Gastrocnemius medialis (tissue), 4 donors: ENCODE data around the gene TADA2A. TPM values are rescaled to one million over a fixed set of nuclear protein-coding genes. Genes with fewer than 3 reads are reported as not detected.

Source experiments
- ATAC-seq, 2 donors: fragments of 150-250 bp; one replicate each; pipeline ENCODE4 v1.9.1; 2016
- DNase-seq, 2 donors: peaks; one replicate each; pipeline ENCODE4 v3.0.0-alpha.2; 2019
- H3K27ac ChIP-seq, 4 donors: fragments of 200-600 bp; sonication (generic); 1 replicate in 1 of 4; 2 replicates in 3 of 4; pipeline ENCODE4 v1.5.1; 2016 to 2018; ENCODE audit warnings: mild to moderate bottlenecking in 2 of 4, moderate library complexity in 1 of 4
- H3K27me3 ChIP-seq, 3 donors: fragments of 200-600 bp; sonication (generic) in 2 of 3; 1 replicate in 1 of 3; 2 replicates in 2 of 3; pipeline versions ENCODE4 v1.5.1 to v1.6.0; 2016 to 2019; ENCODE audit warnings: mild to moderate bottlenecking in 1 of 3, moderate library complexity in 1 of 3
- H3K36me3 ChIP-seq, 2 donors: fragments of 200-600 bp; sonication (generic) in 1 of 2; one replicate each; pipeline ENCODE4 v1.5.1; 2017 to 2018
- H3K4me1 ChIP-seq, 2 donors: fragments of 200-600 bp; sonication (generic) in 1 of 2; one replicate each; pipeline ENCODE4 v1.5.1; 2016 to 2017; ENCODE audit warnings: mild to moderate bottlenecking in 2 of 2
- H3K4me3 ChIP-seq, 4 donors: fragments of 200-600 bp; sonication (generic) in 3 of 4; 1 replicate in 1 of 4; 2 replicates in 3 of 4; pipeline ENCODE4 v1.5.1; 2016 to 2019; ENCODE audit warnings: mild to moderate bottlenecking in 2 of 4
- H3K9me3 ChIP-seq, 3 donors: fragments of 200-600 bp; sonication (generic) in 2 of 3; 1 replicate in 1 of 3; 2 replicates in 2 of 3; pipeline ENCODE4 v1.5.1; 2016 to 2019
- CTCF ChIP-seq, 5 experiments: fragments of 450-650 bp in 3 of 5; fragments of 200-600 bp in 2 of 5; sonication (generic) in 2 of 5; IDR thresholded peaks in 4 of 5; conservative IDR thresholded peaks in 1 of 5; 1 replicate in 4 of 5; 2 replicates in 1 of 5; pipeline ENCODE4 v1.5.1; 2016 to 2019; ENCODE audit warnings: antibody characterized with exemption in 5 of 5, mild to moderate bottlenecking in 3 of 5, moderate library complexity in 3 of 5
- POLR2A ChIP-seq, 2 donors: fragments of 450-650 bp; IDR thresholded peaks; one replicate each; pipeline ENCODE4 v1.6.1; 2017; ENCODE audit warnings: antibody characterized with exemption in 2 of 2, mild to moderate bottlenecking in 2 of 2, moderate library complexity in 2 of 2
- in situ Hi-C, 4 donors: fragments of 200-750 bp; cut with MboI; loops; one replicate each; pipeline versions ENCODE4 v1.15.0 to v1.8.0; 2017; ENCODE audit warnings: low sequenced_read_pairs in 4 of 4
- intact Hi-C: fragments of 100-400 bp; cut with DNase I; formaldehyde crosslinking; loops from one replicate; pipeline ENCODE4 v1.15.1; 2023; ENCODE audit warnings: low total_unique reads
- total RNA-seq, 4 donors: library from RNA; depleted of rRNA; stranded (reverse); fragments of >200 nt; gene quantifications; one replicate each; pipeline versions ENCODE4 v1.1.0 to v1.2.3, GENCODE V29; 2016

Gene TADA2A
- total RNA-seq, 4 donors from 2014 or later, result 9.7 to 18.4 (median 14.8) TPM

GRCh38 chr17:37489197-37490001 is 82.7 kb downstream of the TADA2A start, which contains the start of gene DUSP14:
DUSP14 (plus strand) TSS chr17:37489891; CDS start chr17:37512273, 22,382 bp downstream.
- peak within 1 kb of the TSS; percentile 94 to 99 (median 97) for H3K27ac ChIP-seq
- H3K36me3 ChIP-seq, result no peaks in the 10 kb centered on the region
- in situ Hi-C loops, result no loop called here
- DNase-seq, result peak; percentile 69 to 82
- peak within 1 kb of the TSS; percentile 79 to 96 (median 88) for H3K4me3 ChIP-seq
- H3K4me1 ChIP-seq, result peaks cover 22 to 29% of the 10 kb centered on the region in 2 donors
- TF ChIP-seq CTCF (IDR thresholded peaks at IDR 0.05 in 4 of 5, conservative IDR thresholded peaks at IDR 0.05 in 1 of 5) (no peak), POLR2A (IDR thresholded peaks at IDR 0.05) (peak; percentile 75 to 82)
- intact Hi-C loops, result no loop called here
- H3K27me3 ChIP-seq, result no peaks in the 10 kb centered on the region
- H3K9me3 ChIP-seq, result no peaks in the 10 kb centered on the region
- ATAC-seq, result peak; percentile 69 to 73

DNA sequence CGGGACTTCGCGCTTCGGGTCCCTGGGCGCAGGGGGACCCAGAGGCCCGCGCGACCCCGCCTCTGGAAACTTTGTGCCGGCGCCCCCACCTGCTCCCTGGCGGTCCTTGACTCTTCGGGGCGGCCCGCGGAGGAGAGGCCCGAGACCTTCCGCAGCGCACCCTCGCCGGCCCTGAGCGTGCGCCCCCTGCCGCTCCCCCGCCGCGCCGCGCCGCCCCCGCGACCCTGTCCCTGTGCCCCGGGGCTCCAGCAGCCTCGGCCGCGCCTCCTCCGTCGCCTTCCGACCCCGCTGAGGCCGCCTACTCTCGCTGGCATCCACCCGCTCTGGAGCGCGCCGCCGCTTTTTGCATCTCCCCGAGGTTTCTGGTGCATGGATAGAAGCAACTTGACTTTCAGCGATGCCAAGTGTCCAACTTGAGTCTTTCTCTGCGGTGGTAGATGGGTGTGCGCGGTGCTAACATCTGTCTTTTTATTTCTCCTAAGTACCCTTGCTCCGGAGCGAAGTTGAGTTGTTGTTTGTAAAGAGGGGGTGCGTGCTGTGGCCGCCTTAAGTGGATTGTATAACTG is 83.4 kb downstream of the TADA2A start:
- intact Hi-C loops, result no loop called here
- no peaks in the 10 kb centered on the region for H3K27me3 ChIP-seq
- H3K4me1 ChIP-seq, result peaks cover 22 to 29% of the 10 kb centered on the region in 2 donors
- no peaks in the 10 kb centered on the region for H3K36me3 ChIP-seq
- H3K9me3 ChIP-seq, result no peaks in the 10 kb centered on the region
- H3K27ac ChIP-seq, result peak overlapping the region; percentile 84 to 99 (median 88)
- ATAC-seq, result peak; percentile 15 to 20
- H3K4me3 ChIP-seq, result peak overlapping the region; percentile 72 to 96 (median 84)
- in situ Hi-C loops, result no loop called here
- TF ChIP-seq CTCF (IDR thresholded peaks at IDR 0.05 in 4 of 5, conservative IDR thresholded peaks at IDR 0.05 in 1 of 5) (peak in 4 of 5 experiments; percentile 20 to 50 (median 34)), POLR2A (IDR thresholded peaks at IDR 0.05) (no peak)
- peak; percentile 13 to 44 for DNase-seq

DNA sequence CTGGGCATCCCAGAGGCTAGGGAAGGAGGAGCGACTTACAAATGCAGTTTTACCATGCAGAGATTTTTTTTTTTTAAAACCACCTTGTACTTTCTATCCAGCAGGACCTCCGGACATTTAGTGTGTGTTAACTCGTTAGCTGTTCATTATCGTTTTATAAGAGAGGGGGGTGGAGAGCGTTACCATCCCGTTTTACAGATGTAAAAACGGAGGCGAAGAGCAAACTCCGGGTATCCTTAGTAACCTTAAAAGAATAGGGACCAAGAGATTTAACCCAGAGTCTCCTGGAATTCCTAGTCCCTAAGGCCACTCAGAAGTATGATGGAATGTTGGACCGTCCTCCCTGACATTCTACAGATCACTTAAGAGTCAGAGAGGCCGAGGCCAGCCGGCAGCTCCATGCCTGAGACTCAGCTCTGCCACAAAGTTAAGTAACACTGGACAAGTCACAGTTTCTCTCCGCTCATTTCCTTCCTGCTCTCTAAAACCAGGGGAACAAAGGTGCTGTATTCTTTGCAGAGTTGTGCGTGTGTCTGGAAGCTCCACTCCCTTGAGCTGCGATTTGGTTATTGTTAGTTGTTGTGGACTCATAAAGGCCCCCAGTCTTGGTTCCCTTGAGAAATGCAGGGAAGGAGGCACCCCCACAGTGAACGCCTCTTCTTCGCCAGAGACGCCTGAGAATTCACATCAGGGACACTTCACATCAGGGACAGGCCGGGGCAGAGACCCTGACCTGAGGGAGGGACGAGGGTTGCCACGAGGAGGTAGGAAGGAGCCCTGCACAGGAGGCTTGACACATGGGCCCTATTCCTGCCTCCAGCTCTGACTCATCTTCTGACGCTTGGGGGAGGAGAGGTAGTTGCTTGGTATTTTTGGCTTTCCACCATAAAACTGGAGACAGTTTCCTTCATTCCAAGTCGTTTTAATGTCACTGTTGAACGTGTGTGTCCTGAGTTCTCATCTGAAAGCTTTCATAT is 84.2 kb downstream of the TADA2A start:
- Histone ChIP-seq H3K4me3 (peak overlapping the region; percentile 72 to 96 (median 84)), H3K36me3 (no peaks in the 10 kb centered on the region), H3K4me1 (peaks cover 22 to 29% of the 10 kb centered on the region in 2 donors), H3K9me3 (no peaks in the 10 kb centered on the region), H3K27ac (peak overlapping the region; percentile 84 to 99 (median 88)), H3K27me3 (no peaks in the 10 kb centered on the region)
- peak; percentile 8 to 22 for ATAC-seq
- TF ChIP-seq POLR2A (IDR thresholded peaks at IDR 0.05) (peak in 1 of 2 donors; percentile 42), CTCF (IDR thresholded peaks at IDR 0.05 in 4 of 5, conservative IDR thresholded peaks at IDR 0.05 in 1 of 5) (no peak)
- in situ Hi-C loops (no loop called here), intact Hi-C loops (no loop called here)
- DNase-seq, result peak; percentile 48 to 59

DNA sequence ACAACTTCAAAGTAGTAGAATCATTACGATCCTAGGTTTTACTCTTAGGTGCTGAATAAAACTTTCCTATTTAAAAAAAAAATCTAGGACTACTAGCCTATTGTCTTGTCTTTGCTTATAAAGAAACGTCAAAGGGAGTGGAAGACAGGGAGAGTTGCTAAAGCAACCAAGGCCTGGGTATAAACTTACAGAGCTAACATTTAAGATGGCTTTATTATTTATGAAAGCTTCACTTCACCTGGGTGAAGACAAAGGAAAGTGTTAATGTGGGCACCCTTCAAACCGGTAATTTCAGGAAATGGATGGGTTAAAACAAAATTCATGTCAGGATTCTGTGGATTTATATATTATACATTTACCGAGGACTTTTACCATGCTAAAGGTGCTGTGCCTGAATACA is 85.5 kb downstream of the TADA2A start:
- peaks cover 22 to 29% of the 10 kb centered on the region in 2 donors for H3K4me1 ChIP-seq
- intact Hi-C loops, result no loop called here
- H3K9me3 ChIP-seq, result no peaks in the 10 kb centered on the region
- H3K27ac ChIP-seq, result peak overlapping the region in 2 of 4 donors; percentile 84 to 99
- in situ Hi-C loops, result no loop called here
- H3K4me3 ChIP-seq, result no peak overlapping the region
- TF ChIP-seq POLR2A (IDR thresholded peaks at IDR 0.05) (no peak), CTCF (IDR thresholded peaks at IDR 0.05 in 4 of 5, conservative IDR thresholded peaks at IDR 0.05 in 1 of 5) (no peak)
- no peak for DNase-seq
- H3K36me3 ChIP-seq, result no peaks in the 10 kb centered on the region
- no peaks in the 10 kb centered on the region for H3K27me3 ChIP-seq
- ATAC-seq, result no peak
